Brain pericyte (primary cell): ENCODE results near the gene ETNK2.
"Not testable (repeated sequence)": the region's sequence is repeated elsewhere in the genome, so short reads cannot be mapped to it uniquely, and the experiment has no call there.

Experiments used
- DNase-seq: peaks from one replicate; pipeline ENCODE4 v3.0.0-alpha.2; 2012; ENCODE audit warnings: low read depth, low spot score

Gene ETNK2

DNA sequence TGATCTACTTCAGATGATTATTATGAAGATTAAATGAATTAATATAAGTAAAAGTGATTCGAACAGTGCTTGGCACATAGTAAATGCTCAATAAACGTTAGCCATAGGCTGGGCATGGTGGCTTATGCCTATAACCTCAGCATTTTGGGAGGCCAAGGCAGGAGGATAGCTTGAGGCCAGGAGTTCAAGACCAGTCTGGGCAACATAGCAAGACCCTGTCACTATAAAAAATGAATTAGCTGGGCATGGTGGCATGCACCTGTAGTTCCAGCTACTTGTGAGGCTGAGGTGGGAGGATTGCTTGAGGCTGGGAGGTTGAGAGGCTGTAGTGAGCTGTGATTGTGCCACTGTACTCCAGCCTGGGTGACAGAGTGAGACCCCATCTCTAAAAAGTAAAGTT is 52.1 kb downstream of the ETNK2 start:
- DNase-seq, result not testable (repeated sequence)

DNA sequence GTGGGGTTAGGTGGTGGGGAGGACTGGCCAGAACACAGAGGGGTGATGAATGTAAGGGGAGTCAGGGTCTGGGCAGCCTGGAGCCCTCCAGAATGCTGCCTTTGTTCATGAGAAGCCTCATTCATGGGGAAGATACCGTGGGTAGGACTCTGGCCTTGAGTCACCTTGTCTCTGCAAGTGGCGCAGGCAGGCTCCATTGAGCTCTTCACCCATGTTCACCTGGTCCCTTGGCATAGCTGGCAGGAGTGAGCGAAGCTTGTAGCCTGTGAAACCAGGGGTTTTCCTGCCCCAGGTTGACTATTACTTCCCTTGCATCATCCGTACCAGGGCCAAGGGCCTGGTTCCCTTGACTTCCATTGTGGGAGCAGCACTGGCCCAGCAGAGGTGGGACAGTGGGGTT is 53.2 kb downstream of the ETNK2 start:
- DNase-seq, result no peak

DNA sequence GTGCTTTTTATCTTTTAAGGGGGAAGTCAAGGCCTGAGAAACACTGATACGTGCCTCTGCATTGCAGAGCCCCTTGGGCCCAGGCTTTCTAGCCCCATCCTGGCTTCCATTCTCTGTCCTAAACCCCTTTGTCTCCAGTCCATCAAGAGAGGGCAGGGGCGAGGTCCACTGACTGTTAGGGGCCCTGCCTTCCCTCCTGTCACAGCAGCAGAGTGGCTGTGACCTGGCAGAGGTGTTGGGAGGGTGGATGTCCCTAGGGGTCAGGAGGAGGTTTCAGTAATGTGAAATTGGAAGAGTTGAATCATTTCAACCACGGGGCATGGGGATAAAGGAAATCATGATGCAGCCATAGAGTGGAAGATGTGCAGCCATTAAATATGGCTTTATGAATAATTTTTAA is 54.9 kb downstream of the ETNK2 start:
- no peak for DNase-seq

DNA sequence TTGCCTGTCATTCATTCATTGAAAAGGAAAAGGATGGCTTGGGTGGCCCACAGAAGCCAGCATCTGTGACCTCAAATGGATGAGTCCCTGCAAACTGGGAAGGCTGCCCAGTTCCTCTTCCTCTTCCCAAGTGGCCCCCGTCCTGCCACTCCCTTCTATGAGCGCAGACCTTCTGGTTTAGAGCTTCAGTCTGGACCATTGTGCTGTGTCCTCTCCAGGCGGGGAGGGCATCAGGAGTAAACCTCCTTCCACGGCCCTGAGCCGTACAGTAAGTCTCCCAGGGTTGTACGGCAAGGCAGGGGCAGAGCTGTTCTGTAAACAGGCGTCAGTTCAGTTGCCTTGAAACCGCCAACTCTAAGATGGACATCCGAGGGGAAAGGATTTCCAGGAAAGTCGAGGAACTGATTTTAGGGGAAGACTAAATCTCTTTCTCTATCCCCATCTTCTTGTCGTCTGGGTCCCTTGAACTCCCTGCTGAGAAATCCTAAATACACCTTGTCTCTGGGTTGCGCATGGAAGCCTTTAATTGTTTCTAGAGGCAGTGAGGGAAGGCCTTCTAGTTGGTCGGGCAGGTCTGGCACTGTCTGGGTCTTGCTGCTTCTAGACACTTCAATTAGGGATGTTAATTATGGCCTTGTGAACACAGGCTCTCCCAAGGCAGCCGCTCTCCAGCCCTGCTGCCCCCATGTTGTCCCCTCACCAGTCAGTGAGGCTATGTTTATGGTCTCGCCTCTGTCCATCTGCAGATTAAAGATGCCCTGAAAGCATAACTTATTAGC is 56.8 kb downstream of the ETNK2 start:
- no peak for DNase-seq

DNA sequence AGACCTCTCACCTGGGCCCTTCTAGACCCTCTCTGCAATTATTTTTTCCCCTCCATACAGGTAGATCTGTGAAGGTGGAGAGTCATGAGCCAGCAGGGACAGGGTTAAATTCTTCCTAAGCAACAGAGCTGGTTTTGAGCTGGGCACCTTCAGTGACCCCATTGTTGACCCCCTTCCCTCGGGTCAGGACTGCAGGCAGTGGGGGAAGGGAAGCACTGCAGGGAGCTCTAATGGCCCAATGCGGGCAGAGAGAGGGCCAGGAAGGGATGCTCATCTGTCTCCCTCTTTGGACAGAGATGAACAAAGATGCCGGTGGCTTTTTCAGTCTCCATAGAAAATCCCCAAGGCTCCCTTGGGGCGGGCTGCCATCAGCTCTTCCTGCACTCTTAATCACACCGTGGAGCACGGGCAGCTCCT is 57.5 kb downstream of the ETNK2 start:
- DNase-seq, result no peak

DNA sequence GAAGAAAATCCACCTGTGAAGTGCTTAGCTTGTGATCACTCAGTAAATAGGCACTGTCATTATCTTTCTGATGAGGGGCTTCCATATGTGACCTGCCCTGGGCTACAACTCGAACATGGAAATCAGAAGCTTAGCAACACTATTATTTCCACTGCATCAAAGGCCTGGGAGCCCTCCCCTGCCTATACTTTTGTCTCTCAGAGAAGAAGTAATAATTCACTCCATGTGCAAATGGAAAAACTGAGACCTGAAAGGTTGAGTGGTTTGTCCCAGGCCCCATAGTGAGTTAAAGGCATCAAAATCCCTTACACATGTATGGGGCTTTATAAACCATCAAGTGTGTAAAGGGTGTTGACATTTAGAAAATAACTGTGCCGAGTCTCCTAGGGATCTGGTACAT is 58.1 kb downstream of the ETNK2 start:
- no peak for DNase-seq

DNA sequence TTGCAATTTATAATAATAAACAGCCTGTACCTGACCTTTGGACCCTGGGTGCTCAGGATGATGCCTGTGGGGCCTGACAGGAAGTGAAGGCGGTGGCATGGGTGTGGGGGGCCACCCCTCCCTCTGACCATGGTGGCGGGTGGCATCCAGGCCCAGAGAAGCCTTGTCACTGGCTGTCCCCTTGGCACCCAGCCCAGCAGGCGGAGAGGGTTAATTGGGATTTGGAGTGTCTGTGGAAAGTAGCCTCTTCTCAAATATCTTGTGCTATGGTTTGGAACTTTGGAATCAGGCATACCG is 58.5 kb downstream of the ETNK2 start:
- no peak for DNase-seq

DNA sequence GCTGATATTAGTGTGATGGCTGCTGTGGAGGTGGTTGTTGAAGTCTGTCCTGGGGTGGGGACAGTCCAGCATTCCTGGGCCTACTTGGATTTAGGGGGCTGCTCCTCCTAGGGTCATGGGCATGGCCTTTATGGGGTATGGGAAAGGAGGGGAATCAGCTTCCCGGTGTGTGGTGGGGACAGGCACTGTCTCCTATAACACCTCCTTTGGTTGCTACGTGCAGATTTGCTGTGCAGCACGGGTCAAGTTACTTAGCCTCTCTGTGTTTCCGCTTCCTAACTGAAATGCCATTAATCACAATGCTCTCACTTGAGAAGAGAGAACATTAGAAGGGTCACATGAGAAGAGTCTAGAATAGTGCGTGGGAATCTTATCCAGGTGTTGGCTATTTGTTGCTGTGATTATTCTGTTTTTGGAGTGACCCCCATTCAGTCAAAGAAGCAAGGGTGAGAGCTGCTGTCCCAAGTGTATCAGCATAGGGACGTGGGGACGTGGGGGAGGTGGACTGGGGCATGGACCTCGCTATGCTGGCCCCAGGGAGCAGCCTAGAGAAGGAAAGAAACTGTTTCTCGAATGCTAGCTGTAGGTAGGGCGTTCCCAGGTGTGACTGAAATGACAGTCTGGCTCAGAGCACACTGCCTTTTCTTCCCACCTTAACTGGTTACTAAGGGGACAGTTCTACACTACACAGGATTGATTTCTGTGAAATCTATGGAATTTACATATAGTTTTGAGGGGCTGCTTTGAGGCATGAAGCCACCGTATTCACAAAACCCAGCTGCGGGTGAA is 59.0 kb downstream of the ETNK2 start:
- DNase-seq, result no peak

DNA sequence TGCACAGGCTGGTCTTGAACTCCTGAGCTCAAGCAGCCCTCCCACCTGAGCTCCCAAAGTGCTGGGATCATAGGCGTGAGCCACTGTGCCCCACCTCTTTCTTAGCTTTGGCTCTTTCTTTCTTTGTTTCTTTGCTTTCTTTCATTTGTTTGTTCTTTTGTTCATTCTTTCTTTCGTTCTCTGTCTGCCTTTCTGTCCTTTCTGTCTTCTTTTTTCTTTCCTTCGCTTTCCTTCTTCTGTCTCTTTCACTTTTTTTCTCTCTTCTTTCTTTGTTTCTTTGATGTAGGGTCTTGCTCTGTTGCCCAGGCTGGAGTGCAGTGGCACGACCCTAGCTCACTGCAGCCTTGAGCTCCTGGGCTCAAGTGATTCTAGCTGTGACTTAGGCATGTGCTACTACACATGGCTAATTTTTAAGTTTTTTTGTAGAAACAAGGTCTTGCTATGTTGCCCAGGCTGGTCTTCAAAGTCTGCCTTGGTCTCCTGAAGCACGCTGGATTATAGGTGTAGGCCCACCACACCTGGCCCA is 60.0 kb downstream of the ETNK2 start:
- no peak for DNase-seq

DNA sequence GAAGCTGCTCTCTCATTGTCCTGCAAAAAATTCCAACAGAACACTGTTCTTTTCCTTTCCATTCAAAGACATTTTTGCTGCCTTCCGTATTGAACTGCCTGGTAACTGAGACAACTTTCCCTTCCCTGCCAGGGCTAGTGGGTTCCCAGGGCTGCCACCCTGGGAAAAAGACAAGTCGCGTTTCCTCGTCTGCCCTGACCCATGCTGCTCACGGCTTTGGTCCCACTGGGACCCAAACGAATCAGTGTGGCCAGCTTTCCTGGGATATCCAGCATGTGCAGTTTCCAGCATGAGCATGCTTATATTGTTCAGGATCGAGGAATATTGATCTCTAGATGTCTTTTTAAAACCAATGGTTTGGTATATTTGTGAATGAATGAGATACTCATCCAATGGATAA is 60.8 kb downstream of the ETNK2 start:
- DNase-seq, result no peak

DNA sequence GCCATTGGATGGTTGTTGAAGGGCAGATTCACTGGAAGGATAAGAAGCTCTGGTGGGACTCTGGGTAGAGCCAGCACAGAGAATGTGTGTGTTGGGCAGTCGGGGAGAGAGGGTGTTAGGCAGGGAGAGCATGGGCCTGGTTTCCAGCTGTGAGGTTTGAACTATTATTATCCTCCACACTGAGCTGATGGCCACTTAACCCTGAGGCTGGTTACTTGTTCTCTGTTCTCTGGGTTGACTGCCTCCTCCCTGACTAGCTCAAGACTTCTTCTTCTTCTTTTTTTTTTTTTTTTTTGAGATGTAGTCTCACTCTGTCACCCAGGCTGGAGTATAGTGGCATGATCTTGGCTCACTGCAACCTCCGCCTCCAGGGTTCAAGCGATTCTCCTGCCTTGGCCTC is 61.7 kb downstream of the ETNK2 start:
- DNase-seq, result not testable (repeated sequence)

DNA sequence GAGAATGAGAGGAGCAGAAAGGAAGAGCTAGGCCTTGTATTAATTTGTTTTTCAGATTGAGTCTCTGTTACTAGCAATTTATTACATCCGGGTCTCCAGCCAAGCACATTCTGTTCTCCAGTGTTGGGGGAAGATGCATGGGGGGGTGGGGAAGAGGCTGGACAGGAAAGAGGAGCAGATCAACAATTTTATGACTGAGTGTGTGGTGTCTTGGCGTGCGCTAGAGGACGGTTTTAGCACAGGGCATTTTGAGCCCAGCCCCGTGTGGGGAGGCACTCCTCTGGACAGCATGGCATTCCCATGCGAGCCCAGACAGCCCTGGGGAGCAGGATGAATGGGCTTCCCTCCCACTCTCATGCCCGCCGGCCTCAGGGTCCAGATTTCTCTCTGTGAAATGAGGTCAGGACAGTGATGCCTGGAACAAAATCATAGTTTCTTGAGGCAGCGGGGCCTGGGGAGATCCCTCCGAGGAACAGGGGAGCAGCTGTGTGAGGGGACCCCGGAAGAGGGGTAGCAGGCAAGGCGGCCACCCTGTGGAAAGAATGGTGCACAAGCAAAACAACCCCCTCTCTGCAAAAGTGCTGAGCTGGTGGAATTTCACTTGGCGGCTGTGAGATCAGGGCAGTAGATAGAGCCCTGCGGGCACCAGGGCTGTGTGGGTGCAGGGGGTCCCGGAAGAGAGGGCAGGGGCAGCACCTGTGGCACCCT is 62.6 kb downstream of the ETNK2 start:
- DNase-seq, result no peak

DNA sequence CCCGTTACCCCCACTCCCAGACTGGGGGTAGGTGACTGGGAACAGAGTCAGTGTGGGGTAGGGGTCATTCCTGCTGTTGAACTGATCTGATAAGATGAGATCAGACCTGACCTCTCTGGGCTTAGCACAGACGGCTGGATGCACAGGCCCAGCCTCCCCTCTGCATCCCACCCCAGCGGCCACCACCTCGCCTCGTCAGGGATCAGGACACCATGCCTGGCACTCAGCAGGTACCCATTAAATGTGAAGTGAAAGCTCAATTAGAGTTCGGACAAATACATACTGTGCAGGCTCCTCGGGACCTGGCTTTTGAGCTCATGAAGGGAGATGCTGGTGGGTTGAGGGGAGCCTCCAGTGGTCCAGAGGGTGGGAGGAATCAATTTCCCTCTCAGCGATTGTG is 63.2 kb downstream of the ETNK2 start:
- DNase-seq, result no peak

DNA sequence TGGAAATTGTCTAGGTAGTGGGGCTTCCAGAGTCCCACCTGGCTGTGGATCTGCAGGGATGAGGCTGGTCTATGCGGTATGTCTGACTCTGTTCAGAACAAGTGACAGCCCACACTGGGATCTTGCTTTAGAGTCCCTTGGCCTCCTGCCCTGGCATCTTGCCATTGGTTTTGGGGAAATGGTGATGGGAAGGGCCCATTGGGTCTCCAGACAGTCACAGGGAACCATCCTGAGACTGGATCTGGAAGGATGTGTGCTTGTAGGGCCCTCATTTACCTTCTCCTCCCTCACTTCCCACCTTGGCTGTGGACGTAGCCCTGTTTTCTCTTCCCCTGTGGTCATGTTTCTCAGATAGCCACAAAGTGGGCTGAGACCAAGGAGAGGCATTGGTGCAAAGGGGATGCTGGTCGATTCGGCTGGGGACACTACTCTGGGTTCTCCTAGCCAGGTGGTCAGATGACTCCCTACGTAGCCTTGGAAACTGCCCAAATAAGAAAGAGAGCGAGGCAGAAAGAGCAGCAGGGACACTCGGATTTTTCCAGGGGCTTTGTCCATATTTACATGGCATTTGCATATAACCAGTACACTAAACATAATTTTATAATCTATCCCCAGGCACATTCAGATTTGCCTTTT is 63.8 kb downstream of the ETNK2 start:
- DNase-seq, result no peak

DNA sequence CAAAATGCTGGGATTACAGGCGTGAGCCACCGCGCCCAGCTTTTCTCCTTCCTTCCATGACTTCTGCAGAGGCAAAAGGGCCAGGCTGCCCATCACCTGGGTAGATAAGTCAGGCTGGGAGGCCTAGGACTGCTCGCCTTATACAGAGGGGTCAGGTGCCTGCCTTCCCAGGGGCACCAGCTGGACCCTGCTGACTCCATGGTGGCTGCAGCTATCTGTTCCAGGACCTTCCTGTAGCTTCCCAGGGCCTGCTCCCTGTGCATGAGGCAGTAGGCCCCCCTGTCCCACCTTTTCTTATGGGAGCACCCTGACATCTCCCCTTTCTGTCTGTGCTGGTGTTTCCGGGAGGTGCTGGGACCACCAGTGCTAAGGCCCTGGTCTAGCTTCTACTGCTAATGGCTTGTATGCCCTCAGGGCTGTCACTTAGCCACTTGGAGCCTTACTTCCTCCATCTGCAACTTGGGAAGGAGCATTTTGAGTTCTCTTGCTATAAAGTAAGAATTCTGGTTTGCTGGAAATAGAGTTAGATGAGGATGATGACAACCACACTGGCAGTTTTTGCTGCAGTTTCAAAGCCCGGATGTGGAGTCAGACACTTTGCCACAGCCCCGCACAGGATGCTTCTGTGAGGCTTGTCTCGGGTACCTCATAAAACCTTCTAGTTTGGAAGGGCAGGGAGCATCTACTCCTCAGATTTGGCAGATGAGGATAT is 64.5 kb downstream of the ETNK2 start:
- no peak for DNase-seq

DNA sequence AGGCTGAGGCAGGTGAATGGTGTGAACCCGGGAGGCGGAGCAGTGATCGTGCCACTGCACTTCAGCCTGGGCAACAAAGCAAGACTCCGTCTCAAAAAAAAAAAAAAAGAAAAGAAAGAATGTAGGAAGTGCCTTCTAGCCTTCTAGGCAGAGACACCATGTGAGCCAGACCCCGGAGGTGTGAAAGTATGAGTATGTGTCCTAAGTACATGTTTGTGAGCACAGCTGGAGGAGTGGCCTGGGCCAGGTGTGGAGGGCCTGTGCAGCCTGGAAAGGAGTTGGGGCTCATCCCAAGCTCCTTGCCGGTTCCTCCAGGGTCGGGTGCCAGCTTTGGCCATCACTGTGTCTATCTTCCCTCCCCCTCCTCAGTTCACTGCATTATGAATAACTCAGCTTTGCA is 66.0 kb downstream of the ETNK2 start:
- no peak for DNase-seq

DNA sequence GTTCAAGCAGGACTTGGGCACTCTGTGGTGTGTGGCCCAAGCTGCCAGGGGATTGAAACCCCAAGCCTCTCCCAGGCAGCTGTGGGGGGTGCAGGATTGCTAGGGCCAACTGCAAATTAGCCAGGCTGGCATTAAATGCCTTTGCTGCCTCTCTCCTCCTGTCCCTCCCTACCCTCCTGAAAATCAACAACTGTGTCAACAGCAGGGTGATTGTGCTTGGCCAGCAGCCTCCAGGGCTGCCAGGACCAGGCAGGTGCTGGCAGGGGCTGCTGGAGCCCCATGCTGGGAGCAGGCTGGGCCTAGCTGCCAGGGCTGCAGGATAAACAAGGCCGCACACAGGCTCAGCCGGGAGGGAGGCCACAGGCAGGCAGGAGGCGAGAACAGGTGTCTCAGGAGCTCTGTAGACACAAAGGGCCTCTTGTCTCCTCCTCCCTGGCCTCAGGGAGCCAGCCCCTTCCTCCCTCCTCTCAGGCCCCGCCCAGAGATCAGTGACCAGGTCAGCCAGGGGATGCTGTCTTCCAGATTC is 67.5 kb downstream of the ETNK2 start:
- no peak for DNase-seq

DNA sequence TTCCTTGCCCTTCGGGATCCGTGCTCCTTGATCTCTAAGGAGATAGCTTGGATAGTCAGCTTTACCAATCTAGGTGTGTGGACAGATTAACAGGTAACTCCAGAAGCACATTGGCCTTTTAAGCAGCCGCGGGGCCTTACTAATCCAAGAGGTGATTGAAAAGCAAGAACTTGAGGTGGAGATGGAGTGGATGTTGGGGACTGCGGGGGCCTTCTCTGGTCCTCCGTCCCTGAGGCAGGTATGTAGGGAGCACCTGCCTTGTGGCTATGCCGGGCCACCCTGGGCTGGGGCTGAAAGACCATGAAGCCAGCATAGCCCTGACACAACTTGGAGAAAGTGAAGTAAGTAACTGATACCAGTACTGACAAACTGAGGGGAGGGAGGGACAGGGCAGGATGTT is 68.4 kb downstream of the ETNK2 start:
- DNase-seq, result no peak

DNA sequence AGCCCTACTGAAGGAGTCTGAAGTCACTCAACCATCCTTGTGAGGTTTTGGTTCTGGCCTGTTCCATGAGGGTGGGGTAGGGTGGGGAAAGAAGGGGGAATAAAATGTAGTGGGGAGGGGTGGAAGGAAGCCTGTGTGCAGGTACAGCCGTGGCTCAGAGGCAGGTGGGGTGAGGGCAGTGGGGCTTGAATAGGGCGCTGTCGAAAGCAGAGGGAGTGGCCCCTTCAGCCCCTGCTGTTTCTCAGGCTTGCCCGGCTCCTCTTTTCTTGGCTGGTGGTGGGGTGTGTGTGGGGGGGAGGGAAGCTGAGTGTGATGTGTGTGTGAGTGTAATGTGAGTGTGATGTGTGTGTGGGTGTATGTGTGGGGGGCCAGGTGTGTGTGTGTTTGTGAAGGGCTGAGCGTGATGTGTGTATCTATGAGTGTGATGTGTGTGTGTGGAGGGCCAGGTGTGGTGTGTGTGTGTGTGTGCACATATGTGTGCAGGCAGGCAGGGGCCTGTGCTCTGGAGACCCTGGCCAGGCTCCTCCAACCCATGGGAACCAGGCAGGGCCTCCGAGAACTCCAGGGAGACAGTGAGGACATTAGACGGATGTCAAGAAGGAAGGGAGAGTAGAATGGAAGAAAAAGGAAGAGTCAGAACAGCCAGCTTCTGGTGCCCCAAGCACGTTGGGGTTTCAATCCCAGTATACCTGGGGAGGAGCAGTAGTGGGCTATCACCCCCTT is 69.9 kb downstream of the ETNK2 start:
- no peak for DNase-seq

DNA sequence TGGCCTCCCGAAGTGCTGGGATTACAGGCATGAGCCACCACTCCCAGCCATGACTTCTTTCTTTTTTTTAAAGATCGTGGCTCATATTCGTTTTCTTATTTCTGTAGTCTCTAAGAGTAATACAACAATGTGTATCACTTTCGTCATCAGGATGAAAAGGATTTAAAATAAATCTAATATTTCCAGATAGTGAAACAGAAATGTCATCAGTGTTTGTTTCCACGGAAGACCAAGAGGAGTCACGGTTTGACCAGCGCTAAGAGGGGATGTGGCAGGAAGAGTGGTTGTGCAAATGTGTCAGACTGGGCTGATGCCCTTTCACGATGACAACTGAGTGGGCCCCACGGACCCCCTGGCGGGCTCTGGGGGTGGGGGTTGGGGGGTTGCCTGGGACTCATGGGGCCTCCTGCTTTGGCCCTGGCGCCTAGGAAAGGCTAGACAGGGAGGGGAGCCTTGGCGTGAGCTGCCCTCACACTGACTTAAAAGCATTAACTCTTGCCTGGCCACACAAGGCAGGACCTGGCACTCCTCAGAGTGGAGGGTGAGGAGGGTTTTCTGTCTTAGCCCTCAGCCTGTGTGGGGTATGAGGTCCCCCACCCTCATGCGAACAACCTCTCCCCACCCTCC is 70.6 kb downstream of the ETNK2 start:
- DNase-seq, result no peak
